Measurements from ENCODE around the gene AGBL1. TPM values are rescaled to one million over a fixed set of nuclear protein-coding genes. Genes with fewer than 3 reads are reported as not detected.

AGBL1 gene
- total RNA-seq, 1 donor from 2014 or later, result not detected

- TF ChIP-seq CTCF (IDR thresholded peaks at IDR 0.05; ENCODE audit: insufficient read depth, low read depth, low read length), result no peak
- no peak for TF ChIP-seq EZH2 (IDR thresholded peaks at IDR 0.05; ENCODE audit: insufficient read depth, low read length)
- no peaks in the 10 kb centered on the region for H3K9me3 Mint-ChIP-seq (ENCODE audit: unreplicated experiment)
- H3K79me2 ChIP-seq (ENCODE audit: insufficient read depth, low read length), result no peaks in the 10 kb centered on the region
- peaks cover 26% of the 10 kb centered on the region for H3K4me1 Mint-ChIP-seq (ENCODE audit: low read depth, unreplicated experiment)
- no peak overlapping the region for H3K27ac Mint-ChIP-seq (ENCODE audit: unreplicated experiment)
- no peak overlapping the region for H3K4me3 Mint-ChIP-seq (ENCODE audit: unreplicated experiment)
- no peak overlapping the region for H3K27ac ChIP-seq (ENCODE audit: low read depth, low read length)
- H3K9me3 ChIP-seq (ENCODE audit: insufficient read depth, low read depth, low read length), result no peaks in the 10 kb centered on the region
- no peak overlapping the region for H3K4me3 ChIP-seq (ENCODE audit: insufficient read depth, low read depth, low read length)
- no peaks in the 10 kb centered on the region for H3K36me3 ChIP-seq (ENCODE audit: insufficient read depth, low read length)
- no peaks in the 10 kb centered on the region for H3K27me3 Mint-ChIP-seq (ENCODE audit: low read depth, unreplicated experiment)
- no peak overlapping the region for H3K9ac ChIP-seq (ENCODE audit: low read length)
- peak; percentile 25 for DNase-seq (ENCODE audit: low read depth)
- peak overlapping the region; percentile 36 for H3K4me2 ChIP-seq (ENCODE audit: low read length)
- peaks cover 20% of the 10 kb centered on the region for H3K4me1 ChIP-seq (ENCODE audit: insufficient read depth, low read length)
- H3K36me3 Mint-ChIP-seq (ENCODE audit: low read depth, unreplicated experiment), result no peaks in the 10 kb centered on the region
- FAIRE-seq, result no peak
- H3K27me3 ChIP-seq (ENCODE audit: insufficient read depth, low read length), result no peaks in the 10 kb centered on the region
- no peak overlapping the region for H2AFZ ChIP-seq (ENCODE audit: low read depth, low read length)
- H4K20me1 ChIP-seq (ENCODE audit: insufficient read depth, low read length), result no peaks in the 10 kb centered on the region
Measured at GRCh38 chr15:86620641-86621349, 541.1 kb downstream of the AGBL1 start.

DNA sequence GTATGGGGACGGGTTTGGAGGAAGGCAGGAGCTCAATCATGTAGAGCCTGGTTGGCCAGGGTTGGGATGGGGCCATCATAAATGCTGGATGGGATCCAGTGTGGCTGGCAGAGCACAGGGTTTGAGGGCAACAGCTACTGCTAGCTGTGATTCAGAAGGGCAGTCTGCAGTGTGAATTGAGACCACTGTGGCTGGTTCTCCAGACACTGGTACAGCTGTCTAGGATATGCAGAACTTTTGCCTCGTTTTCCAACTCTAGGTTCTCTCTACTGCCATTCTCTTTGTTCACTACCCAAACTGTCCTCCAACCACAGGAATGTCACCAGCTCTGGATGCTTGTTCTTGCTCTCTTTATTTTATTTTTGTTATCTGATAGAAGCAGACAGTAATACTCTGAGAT, 543.6 kb downstream of the AGBL1 start:
- Histone ChIP-seq H2AFZ (ENCODE audit: low read depth, low read length) (no peak overlapping the region), H4K20me1 (ENCODE audit: insufficient read depth, low read length) (no peaks in the 10 kb centered on the region), H3K27me3 (ENCODE audit: insufficient read depth, low read length) (no peaks in the 10 kb centered on the region), H3K79me2 (ENCODE audit: insufficient read depth, low read length) (no peaks in the 10 kb centered on the region), H3K4me1 (ENCODE audit: insufficient read depth, low read length) (peaks cover 20% of the 10 kb centered on the region), H3K4me2 (ENCODE audit: low read length) (no peak overlapping the region), H3K36me3 (ENCODE audit: insufficient read depth, low read length) (no peaks in the 10 kb centered on the region), H3K27ac (ENCODE audit: low read depth, low read length) (no peak overlapping the region), H3K9me3 (ENCODE audit: insufficient read depth, low read depth, low read length) (no peaks in the 10 kb centered on the region), H3K9ac (ENCODE audit: low read length) (no peak overlapping the region), H3K4me3 (ENCODE audit: insufficient read depth, low read depth, low read length) (no peak overlapping the region)
- H3K27ac Mint-ChIP-seq (ENCODE audit: unreplicated experiment), result no peak overlapping the region
- peaks cover 26% of the 10 kb centered on the region for H3K4me1 Mint-ChIP-seq (ENCODE audit: low read depth, unreplicated experiment)
- peaks cover 2% of the 10 kb centered on the region for H3K9me3 Mint-ChIP-seq (ENCODE audit: unreplicated experiment)
- no peaks in the 10 kb centered on the region for H3K27me3 Mint-ChIP-seq (ENCODE audit: low read depth, unreplicated experiment)
- no peak for FAIRE-seq
- TF ChIP-seq EZH2 (IDR thresholded peaks at IDR 0.05; ENCODE audit: insufficient read depth, low read length) (no peak), CTCF (IDR thresholded peaks at IDR 0.05; ENCODE audit: insufficient read depth, low read depth, low read length) (no peak)
- no peak for DNase-seq (ENCODE audit: low read depth)
- H3K4me3 Mint-ChIP-seq (ENCODE audit: unreplicated experiment), result no peak overlapping the region
- H3K36me3 Mint-ChIP-seq (ENCODE audit: low read depth, unreplicated experiment), result no peaks in the 10 kb centered on the region
